Neural cell (in vitro differentiated cells): ENCODE measurements around the gene VSIG2.

ENCODE experiments used
- CTCF ChIP-seq: fragments of 450-650 bp; IDR thresholded peaks from 2 replicates; pipeline ENCODE4 v1.5.1; 2014; ENCODE audit warnings: antibody characterized with exemption, mild to moderate bottlenecking, moderate library complexity; ENCODE audit not compliant: poor library complexity, severe bottlenecking
- EP300 ChIP-seq: fragments of 450-650 bp; conservative IDR thresholded peaks from 2 replicates; pipeline ENCODE4 v1.6.1; 2014; ENCODE audit warnings: antibody characterized with exemption, mild to moderate bottlenecking, moderate library complexity; ENCODE audit not compliant: poor library complexity, severe bottlenecking
- EZH2 ChIP-seq: fragments of 200-600, 300-800 bp; shearing (Covaris generic), sonication (generic); IDR thresholded peaks from 2 replicates; pipeline ENCODE4 v1.6.1; 2014; ENCODE audit warnings: antibody characterized with exemption, low read length, borderline replicate concordance, mild to moderate bottlenecking; ENCODE audit not compliant: insufficient read depth, poor library complexity, severe bottlenecking
- POLR2AphosphoS5 ChIP-seq: IDR thresholded peaks from 2 replicates; pipeline ENCODE4 v1.6.1; 2012
- REST ChIP-seq: IDR thresholded peaks from 2 replicates; pipeline ENCODE4 v1.6.1; 2012; ENCODE audit warnings: borderline replicate concordance
- TAF1 ChIP-seq: IDR thresholded peaks from 2 replicates; pipeline ENCODE4 v1.6.1; 2012; ENCODE audit warnings: low read depth

GRCh38 chr11:124778281-124778680 is 26.2 kb upstream of the VSIG2 start:
- no peak for TF ChIP-seq EP300
- TF ChIP-seq CTCF = no peak
- no peak for TF ChIP-seq POLR2AphosphoS5
- TF ChIP-seq TAF1 = no peak
- TF ChIP-seq EZH2 = no peak
- TF ChIP-seq REST = no peak
